Stimulated activated CD4-positive, alpha-beta T cell treated with anti-CD3 and anti-CD28 coated beads, Interleukin-4, amount 100 ng/mL, for 1 hour (primary cell): Measurements from ENCODE around the gene NEDD9.

Experiments used
- DNase-seq: peaks from one replicate; pipeline ENCODE4 v3.0.0-alpha.2; 2020

Gene NEDD9

GRCh38 chr6:11172501-11173327, 59.8 kb downstream of the NEDD9 start:
- DNase-seq: peak; percentile 80

DNA sequence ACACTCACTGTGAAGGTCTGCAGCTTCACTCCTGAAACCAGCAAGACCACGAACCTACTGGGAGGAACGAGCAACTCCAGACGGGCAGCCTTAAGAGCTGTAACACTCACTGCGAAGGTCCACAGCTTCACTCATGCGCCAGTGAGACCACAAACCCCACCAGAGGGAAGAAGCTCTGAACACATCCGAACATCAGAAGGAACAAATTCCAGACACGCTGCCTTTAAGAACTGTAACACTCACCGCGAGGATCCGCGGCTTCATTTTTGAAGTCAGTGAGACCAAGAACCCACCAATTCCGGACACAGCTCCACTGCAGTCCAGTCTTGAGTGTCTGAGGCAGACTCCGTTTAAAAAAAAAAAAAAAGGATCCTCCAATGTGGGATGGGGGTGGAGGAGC, 60.5 kb downstream of the NEDD9 start:
- no peak for DNase-seq

DNA sequence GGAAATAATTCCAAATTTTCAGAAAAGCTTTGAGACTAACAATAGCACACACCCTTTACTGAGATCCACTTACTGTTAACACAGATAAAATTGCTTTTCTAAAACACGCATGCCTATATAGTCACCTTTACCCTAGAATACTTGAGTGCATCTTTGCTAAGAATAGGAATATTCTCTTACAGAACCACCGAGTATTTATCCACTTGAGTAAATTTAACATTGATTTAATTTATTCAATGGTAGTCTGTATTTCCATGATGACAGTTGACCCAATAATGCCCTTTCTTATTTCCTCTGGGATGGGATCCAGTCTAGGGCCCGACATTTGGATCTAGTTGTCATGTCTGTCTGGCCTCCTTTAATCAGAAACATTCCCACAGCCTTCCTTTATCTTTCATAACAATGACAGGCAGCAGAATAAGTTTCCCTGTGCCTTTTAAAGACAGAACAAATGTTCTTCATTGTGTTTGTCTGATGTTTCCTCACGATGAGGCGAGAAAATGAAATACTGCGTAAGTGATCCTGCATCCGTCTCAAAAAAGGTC, 64.3 kb downstream of the NEDD9 start:
- no peak for DNase-seq

DNA sequence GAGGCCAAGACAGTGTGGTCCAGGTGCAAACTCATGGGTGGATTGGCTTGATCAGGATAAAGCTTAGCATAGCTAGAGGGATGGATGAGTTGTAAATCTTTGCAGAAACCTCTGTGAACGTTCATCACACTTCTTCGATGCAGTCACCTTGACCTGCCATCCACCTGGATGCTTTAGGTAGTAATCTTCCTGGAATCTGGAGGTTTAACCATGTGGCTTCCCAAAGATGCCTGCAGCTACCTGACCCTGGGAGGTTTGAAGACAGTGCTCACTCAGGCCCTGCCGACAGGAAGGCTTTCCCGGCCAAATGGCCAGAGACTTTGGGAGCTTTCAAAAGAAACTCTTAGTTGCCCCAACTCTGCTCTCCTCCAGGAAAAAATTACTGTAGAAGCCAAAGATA, 65.5 kb downstream of the NEDD9 start:
- no peak for DNase-seq

DNA sequence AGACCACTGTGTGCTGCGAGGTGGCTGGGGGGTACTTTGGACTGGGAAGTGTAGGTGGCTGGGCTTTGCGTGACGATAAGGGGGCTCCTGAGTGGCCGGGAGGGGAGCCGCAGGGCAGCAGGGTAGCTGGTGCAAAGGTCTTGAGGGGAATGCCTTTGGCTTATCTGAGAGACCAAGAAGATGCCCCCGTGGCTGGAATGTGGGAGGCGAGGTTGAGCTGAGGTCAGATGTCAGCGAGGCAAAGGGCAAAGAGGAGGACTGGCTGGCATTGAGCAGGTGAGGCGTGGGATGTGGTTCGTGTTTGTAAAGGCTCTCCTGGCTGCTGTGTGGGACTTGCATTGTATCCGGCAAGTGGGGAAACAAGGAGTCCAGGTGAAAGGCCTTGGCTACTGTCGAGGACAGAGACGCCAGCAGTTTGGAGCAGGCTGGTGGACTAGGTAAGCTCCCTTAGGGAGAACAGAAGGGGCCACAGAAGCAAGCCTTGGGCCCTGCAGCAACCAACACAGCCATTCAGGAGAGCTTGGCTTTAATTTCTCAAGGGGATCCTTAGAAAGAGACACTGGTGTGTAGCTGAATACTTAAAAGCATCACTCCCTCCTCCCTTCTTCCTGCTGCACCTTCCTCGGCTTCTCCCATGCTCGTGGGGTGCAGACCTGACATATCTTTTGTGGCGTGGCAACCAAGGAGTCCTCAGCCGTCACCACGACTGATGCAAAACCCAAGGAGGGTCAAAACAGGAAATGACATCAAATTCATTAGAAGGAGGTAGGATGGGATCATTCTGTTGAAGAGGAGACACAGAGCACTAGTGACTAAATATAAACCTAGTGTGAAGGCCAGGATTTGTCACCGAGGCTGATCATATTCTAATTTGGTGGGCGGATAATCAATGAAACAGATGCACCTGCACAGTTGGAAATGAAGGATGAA, 67.5 kb downstream of the NEDD9 start:
- DNase-seq: no peak

- DNase-seq: no peak
Observed at GRCh38 chr6:11163932-11164331, 68.5 kb downstream of the NEDD9 start.

- no peak for DNase-seq
Observed at GRCh38 chr6:11162262-11162661, 70.2 kb downstream of the NEDD9 start.

DNA sequence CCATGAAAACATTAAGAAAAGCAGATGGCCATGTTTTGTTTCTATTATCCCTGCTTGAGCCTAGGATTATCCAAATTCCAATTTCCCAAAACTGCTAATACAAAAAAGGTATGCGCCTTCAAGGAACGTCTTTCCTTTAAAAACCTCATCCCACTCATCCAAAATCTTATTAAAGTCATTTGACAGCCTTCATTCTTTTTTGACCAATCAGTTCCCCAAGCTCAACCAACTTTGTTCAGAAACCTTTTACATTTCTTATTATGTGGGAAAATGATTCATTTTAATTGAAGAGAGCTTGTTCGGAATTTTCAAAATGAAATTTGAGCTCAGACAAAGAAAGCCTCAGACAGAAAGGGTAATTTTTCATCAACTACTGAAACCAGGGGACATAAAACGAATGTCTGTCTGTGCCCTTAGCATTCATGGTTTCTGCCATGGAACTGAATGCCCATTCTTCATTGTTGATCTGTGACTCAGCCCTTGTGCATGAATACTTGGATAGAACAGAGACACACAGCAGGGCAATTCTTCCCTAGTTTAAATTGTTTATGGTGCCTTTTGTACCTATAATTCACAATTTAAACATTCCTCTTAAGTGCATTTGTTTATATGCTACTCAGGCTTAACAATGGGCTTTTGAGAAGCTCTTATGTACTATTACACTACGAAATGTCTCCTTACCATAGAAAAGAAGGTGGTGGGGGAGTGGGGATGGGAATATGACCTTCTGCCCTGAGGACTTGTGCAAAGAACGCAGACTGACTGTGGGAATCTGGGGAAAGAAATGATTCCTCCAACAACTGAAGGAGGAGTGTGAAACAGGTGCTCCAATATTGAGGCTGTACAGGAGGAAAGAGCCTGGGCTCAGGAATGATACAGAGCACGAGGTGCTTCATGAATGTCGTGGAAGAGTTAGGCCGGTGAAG, 71.2 kb downstream of the NEDD9 start:
- no peak for DNase-seq

DNA sequence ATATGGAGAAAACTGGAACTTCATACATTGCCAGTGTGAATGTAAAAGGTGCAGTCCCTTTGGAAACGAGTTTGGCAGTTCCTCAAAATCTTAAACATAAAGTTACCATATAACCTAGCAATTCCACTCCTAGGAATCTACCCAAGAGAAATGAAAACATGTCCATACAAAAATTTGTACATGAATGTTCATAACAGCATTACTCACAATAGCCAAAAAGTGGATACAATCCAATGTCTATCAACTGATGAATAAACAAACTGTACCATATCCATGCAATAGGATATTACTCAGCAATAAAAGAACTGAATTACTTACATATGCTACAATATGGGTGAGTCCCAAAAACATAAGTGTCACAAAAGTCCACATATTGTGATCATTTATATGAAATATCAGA, 72.3 kb downstream of the NEDD9 start:
- no peak for DNase-seq

DNA sequence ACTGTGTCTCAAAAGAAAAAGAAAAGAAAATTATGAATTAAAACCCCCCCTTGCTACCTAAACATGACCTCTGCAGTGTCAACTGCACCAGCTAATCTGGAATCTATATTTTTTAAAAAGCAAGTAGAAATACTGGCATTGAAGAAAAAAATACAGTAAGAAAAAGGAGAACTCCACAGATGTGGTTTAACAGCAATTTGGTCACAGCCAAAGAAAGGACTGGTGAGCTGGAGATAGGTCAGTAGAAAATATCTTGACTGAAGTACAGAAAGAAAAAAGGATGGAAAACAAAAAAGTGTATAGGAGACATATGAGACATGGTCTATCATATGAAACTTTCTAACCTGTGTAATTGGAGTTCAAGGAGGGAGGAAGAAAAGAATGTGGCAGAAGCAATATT, 76.9 kb downstream of the NEDD9 start:
- DNase-seq: no peak

GRCh38 chr6:11153447-11153846, 79.0 kb downstream of the NEDD9 start:
- no peak for DNase-seq

GRCh38 chr6:11152581-11152980, 79.9 kb downstream of the NEDD9 start:
- DNase-seq: no peak

GRCh38 chr6:11151488-11151887, 81.0 kb downstream of the NEDD9 start:
- DNase-seq: no peak

GRCh38 chr6:11149551-11149950, 82.9 kb downstream of the NEDD9 start:
- DNase-seq: no peak

DNA sequence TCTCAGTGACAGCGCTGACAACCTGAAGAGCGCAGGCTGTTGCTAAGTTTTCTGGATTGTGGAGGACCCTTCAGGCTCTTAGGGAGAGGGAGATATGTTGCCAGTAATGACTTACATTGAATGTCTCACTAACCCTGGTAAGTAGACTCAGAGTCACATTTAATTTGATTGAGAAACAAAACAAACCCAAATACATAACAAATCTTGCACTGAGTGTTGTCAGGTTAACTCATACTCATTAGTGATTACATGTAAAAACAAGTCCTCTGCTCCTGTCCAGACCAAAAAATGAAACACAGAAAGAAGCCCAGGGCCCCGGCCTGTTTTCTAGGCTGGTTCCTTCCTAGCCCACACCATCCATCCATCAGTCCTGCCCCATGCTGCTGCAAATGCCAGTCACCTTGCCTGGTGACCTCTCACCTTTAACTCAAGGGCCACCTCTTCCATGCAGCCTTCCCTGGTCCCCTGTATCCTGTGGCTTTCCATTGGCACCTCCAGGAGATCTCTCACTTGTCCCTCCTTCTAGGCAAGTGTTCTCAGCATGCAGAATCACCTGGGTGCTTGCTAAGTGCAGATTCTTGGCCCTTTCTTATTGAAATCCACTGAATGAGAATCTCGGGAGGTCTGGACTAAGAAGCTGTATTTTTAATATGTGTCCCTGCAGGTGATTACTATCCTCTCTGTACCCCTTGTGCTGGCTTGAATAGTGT, 86.2 kb downstream of the NEDD9 start:
- no peak for DNase-seq

- DNase-seq: peak; percentile 73
Observed at GRCh38 chr6:11144393-11144851, 88.0 kb downstream of the NEDD9 start.

DNA sequence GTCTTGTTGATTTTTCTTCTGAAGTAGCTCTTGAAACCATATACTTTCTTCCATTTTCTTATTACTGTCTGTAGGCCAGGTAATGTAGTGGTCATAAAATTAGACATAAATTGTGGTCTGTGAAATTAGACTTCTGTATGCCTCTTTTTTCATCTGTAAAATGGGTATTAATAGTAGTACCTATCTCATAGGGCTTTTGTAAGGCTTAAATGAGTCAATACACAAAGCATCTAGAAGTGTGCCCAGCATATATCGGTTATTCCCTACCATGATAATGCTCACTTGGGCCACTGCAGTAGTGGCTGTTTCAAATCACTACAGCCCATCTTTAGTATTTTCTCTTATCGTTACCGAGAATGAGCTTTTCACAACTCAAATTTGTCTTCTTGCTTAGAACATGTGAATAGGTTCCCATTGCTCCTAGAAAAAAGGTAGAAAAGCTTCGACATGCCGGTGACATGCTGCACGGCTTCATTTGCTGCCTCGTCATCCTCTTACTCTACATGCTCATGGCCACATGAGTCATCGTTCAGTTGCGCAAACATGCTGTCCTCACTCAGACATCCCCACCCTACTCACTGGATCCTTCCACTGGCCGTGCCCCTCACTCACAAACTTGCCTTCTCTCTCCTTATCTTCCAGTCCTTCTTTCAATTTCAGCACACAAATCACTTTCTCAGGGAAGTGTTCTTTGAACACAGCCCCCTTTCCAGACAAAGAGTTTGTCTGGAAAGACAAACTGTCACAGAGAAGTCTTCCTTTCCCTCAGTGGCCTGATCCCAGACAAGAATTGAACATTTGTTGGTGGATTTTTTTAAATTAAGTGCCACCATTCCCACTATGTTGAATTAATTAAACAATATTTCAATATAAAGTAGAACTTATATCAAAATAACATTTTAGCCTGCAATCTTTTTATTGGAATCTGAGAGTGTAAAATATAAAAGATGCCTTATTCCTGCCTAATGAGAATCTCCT, 88.8 kb downstream of the NEDD9 start:
- DNase-seq: no peak

GRCh38 chr6:11142296-11143027, 90.0 kb downstream of the NEDD9 start:
- DNase-seq: no peak

- no peak for DNase-seq
Observed at GRCh38 chr6:11141295-11141694, 91.2 kb downstream of the NEDD9 start.

DNA sequence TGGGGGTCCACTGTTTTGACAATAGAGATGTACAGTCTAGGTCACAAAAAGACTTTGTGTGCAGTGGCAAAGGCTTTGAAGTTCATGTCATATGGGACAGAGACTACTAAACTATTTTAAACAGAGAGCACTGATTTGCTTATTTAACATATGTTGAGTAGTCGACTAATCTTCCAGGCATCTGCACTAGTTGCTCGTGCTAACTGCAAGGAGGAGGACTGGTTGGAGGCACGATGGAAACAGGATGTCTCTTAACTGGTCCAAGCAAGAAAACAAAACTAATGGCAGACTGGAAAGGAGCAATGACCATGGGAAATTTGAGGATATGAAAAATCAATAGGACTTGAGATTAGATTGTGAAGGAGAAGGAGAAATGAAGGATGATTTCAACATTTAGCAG, 92.4 kb downstream of the NEDD9 start:
- DNase-seq: no peak
